ENCODE results near the gene SPAG7.

Gene SPAG7

DNA sequence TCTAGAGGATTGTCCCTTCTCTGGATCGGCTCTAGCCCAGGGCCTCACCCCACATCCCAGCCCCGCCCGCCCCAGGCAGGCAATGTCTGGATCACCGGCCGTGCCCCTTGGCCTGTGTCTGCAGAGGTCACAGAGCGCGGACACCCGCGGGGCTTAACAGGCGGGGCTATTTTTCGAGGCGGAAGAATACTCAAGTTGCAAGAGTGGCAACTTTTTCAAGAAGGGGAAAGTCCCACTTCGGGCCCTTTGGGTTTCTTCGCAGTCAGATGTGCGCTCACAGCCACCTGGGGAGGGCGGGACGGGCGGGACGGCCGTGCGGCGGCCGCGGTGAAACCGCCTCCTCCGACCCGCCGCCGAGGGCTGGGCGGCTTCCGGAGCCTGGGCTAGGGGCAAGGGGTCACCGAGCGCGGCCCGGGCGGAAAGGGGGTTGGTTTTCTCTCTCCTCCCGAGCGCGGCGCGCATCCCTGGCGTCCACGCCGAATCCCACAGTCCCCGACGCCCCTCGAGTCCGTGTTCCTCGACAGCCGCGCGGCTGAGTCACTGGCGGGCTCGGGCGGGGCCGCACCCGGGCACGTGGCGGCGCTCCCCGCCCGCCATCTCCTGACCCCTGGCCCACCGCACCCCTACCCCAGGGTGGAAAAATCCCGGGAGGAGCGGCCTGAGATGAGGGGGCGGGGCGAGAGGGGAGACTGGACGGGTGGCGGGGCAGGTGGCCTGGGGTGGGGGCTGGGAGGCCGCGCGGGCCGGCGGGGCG, 18.1 kb downstream of the SPAG7 start:
- DNase-seq = peak; percentile 69

DNA sequence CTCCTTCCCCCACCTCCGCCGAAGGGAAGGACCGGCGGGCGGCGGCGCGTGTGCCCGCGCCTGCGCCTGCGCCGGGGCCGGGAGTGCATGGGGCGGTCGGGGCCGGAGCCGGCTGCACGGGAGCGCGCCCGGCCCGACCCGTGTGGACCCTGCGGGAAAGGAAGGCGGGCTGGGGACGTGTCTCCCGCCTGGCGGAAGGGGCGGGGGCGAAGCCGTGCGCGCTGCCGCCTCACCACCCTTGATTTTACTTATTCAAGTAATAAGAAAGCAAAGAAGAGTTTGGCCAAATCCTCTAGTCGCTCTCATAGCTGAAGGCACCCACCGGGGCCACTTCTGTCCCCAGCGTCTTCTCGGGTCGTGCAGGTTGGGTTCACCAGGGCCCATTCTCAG, 18.7 kb downstream of the SPAG7 start:
- peak; percentile 62 for DNase-seq

DNA sequence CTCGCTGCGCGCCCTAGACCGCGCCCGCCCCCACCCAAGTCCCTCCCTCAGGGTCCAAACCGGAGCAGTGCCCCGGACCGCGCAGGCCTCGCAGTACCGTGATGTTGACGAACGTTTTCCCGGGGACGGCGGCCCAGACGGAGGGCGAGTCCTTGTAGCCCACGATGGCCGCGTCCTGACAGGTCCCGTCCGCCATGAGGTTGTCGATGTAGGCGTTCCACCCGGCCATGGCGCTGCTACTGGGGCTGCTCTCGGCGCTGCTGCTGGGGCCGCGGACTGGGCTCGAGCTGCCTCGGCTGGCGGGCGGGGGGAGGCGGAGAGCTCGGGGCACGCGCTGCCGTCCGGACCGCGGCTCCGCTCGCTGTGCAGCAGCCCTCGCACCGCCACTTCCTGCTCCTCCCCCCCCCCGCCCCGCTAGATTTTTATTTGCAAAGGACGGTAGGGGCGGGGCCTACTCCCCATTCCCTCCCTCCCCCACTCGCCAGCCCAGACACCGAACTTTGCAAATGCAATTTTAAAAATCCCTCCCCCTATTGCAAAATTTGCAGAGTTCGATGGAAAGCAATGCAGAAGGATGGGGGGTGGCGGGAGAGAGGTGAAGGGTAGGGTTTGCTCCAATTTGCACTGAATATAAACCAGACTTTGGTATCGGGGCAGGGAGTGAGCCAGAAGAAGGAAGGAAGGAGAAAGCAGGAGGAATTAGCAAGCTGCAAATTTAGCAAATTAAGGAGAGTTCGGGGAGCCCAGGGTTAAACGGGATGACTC, 19.3 kb downstream of the SPAG7 start, which contains the start of gene PFN1:
PFN1 (minus strand) TSS at position 365 of the 765 bp plus-strand sequence; CDS start at position 229, 136 bp downstream.
- peak; percentile 91 for DNase-seq

DNA sequence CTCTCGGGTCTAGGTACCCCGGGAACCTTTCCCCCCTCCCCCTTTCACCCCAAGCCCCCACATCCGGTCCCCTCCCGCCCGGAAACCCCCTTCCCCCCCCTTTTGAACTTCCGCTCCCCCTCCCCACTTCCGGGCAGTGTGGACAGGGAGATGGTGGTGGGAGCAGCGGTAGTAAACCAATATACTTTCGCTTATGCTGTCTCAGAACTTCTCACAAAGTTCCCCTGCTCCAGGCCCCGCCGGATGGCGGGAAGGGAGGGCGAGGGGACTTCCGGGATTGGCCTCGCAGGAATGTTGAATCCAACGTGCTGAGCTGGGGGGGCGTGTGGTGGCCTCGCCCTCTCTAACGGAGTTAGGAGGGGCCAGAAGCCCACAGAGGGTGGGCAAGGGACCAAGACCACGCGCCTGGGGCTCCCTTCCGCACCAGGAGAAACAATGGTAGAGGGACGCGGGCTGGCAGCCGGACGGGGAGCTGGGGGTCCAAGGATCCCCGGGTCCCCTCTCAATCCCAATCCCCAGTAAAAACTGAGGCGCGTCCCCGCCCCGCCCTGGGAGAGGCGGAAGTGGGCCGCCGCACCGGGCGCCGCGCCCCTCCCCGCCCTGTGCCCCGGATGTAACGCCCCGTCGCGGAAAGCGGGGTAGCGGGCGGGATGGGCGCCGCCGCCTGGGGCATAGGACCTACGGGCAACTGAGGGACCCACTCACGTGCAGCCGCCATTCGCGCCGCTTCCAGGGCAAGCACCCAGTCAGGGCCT, 20.0 kb downstream of the SPAG7 start:
- DNase-seq = peak; percentile 61

DNA sequence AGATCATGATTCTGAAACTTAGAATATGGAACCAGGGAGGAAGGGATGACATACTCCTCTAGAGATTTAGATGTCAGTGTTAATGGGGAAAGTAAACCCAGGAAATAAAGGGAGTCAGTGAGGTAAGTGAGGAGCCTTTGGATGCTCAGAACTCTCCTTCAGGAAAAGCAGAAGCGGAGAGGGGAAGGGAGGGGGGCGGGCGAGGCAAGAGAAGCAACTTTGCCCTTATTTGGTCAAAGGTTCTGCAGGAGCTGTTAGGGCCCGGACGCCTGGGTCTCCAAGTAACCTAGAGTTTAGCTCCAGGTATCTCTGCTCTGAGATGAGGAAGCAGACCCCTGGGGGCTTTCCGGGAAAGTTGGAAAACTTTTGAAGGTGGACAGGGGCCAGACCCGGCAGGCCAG, 20.6 kb downstream of the SPAG7 start:
- DNase-seq = no peak

DNA sequence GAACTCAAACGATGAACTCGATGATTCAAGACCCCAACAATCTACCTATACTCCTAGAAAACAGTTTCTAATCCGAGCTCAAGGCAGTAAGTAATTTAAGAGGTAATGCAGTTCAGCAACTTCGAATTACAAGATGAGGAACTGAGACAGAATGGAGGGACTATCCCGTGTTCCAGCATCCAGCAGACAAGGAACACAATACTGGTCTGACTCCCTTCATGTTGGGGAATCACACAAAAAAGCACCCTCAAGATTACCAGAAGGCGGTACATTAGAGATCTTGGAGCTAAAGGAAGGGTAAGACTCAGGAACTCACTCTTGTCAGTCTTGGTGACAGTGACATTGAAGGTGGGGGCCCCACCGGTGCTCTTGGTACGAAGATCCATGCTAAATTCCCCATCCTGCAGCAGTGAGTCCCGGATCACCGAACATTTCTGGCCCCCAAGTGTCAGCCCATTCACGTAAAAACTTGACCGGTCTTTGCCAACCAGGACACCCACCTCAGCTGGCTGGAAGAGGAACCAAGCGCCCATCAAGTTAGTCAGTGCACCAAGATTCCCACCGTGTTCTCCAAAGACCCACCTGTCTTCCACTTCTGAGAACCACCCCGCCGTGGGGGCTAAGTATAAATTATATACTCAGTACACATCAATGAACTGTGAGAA, 21.2 kb downstream of the SPAG7 start:
- no peak for DNase-seq

DNA sequence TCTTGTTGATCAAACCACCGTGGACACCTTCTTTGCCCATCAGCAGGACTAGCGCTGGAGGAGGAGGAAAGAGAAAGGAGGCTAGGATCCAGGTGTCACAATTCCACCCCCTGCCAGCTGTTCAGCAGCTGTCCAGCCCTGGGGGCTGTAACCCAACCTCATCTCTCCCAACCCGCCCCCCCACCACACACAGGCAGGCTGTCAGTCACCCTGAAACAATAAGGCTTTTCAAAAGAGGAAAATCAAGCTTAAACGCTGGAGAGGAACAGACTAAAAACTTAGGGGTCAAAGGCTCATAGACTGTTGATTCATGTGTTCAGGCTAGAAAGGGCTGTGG, 21.7 kb downstream of the SPAG7 start:
- no peak for DNase-seq

DNA sequence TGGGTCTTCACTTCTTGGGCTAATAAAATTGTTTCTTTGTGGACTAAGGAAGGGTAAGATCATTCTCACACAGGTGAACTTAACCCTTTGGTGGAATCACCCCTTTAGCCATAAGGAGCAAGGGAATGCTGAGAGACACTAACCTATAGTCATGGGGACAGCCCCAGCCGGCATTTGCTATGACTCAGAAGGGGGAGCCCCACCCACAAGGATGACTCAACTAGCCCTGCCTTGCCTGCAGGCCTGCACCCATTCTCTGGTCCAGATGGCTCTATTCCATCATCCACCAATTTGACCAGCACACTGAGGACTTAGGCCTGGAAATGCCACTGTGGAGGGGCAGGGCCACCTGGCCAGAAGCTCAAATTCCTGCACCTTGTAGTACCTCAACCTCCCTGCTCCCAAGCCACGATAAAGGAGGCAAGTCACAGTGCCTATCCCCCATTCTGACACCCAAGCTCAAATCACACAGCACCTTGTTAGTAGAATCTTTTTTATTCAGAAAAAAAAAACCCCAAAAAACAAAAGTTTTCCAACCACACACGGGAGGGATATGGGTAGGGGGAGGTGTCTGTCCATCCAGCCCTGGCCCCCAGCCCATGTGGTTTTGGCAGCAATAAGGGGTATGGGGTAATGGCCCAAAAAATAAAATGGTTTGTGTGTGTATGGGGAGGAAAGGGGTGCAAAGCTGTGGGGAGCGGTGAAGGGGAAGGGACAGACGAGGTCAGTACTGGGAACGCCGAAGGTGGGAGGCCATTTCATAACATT, 22.3 kb downstream of the SPAG7 start:
- peak; percentile 72 for DNase-seq

DNA sequence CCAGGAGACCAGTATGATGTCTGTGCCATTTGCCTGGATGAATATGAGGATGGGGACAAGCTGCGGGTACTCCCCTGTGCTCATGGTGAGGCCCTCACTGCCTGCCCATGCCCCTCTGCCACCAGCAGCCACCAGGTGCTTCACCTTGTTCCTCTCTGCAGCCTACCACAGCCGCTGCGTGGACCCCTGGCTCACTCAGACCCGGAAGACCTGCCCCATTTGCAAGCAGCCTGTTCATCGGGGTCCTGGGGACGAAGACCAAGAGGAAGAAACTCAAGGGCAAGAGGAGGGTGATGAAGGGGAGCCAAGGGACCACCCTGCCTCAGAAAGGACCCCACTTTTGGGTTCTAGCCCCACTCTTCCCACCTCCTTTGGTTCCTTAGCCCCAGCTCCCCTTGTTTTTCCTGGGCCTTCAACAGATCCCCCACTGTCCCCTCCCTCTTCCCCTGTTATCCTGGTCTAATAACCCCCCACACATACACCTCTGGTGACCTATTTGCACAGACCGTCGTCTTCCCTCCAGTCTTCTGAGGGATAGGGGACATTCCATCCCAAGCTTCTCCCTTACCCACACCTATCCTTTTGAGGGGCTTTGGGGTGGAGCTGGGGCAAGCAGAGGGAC, 23.0 kb downstream of the SPAG7 start:
- DNase-seq = no peak

DNA sequence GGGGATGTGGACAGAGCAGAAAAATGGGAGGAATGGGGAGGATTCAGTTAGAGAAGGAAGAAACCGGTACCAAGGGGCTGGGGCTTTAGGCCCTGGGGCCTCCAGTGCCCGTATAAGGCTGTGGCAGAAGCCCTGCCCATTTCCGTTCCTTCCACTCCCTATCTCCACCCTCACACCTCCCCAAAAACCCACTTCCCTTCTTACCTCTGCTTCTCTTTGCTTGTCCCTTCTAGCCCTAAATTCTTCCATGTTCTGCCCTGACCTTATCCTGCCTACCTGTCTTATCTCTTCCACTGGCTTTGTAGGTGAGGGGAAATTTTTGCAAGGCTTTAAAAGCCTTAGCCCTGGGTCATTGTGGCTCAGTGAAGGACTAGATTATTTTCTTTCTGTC, 23.5 kb downstream of the SPAG7 start:
- DNase-seq = no peak

DNA sequence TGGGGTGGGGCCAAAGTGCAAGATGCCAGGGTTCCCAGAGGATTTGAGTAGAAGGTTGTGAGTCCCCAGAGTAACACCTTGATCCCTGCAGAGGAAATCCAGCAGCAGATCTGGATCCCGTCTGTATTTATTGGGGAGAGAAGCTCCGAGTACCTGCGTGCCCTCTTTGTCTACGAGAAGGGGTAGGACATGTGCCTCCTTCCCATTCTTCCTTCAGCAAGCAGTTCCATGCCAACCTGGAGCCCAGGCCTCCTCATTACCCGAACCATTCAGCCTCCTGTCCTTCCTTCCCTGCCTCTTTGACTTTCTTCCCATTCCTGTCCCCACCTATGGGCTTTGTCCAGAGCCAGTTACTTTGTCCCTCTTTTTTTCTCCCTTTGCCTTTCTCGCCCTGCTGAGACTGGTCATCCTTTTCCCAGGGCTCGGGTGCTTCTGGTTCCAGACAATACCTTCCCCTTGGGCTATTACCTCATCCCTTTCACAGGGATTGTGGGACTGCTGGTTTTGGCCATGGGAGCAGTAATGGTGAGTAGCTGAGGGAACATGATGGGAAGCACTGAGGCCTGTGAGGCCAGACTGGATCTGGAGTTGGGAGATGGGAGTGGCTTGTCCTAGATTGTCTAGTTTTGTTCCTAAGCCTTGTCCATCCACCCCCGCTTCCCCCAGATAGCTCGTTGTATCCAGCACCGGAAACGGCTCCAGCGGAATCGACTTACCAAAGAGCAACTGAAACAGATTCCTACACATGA, 24.7 kb downstream of the SPAG7 start:
- DNase-seq = no peak

DNA sequence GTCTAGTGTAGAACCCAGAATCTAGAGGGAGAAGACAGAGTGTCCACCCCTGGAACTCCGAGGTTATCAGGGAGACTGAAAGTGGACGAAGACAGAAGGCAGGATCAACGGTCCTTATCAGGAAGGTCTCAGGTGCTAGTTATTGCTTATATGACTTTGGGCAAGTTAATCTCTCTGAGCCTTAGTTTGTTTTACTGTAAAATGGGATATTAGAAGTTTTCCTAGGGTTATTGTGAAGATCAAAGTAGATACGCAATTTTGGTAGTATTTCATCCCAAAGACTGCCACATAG, 26.4 kb downstream of the SPAG7 start:
- no peak for DNase-seq

DNA sequence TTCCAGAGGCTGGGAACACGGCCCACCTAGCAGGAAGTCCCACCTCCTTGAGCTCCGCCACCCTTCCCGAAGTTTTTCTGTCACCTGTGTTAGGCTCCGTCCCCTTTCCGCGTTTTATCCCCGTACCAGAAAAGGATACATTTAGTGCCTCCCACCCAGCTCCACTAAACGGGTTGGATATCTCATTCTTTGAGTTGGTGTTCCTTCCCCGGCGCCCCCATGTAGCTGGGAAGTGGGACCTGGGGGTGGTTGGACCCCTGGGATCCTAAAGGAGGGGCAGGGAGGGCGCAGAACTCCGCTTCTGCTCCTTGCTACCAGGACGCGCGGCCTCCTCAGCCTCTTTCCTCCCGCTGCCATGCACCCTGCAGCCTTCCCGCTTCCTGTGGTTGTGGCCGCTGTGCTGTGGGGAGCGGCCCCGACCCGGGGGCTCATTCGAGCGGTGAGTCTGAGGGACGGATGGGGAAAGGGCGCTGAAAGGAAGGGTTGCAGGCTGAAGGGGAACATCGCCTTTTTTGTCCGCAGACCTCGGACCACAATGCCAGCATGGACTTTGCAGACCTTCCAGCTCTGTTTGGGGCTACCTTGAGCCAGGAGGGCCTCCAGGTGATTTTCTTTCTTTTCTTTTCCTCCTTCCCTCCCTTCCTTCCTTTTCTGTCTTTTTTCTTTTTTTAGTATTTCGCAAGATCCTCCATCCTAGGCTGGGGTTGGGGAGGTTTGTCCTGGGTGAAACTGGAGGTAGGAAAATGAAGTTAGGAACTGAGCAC, 26.9 kb downstream of the SPAG7 start:
- DNase-seq = peak; percentile 20

DNA sequence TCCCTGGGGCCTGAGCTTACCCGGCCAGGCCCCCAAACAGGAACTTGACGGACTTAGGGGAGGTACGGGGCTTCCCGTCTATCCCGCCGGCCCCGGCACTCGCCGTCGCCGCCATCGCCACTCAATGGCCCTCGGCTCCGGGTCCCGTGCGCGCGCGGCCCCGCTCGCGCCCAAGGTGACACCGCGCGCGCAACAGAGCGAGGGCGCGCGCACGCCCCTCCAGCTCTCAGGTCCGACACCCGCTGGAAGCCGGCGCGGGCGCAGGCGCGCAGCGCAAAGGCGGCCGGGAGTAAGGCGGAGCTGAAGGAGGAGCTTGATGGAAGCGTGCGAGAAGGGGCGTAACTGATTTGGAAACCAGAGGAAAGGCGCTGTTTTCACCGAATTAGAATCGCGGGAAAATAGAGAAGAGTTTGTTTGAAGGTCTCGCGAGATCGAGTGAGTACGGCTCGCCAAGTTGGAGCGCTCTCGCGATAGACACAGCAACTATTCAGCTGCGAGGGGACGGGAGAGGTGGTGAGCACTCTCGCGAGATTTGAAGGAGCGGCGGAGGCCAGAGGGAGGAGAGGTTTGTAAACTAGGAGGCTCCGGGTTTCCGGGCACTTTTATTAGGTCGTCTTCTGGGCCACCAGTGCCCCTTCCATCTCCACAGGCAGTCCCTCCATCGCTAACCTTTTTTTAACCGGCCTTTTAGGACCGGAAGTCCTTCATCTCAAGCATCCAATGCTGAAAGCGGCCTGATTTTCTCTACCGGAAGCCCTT, 27.6 kb downstream of the SPAG7 start, which contains the start of the genes RNF167 and SLC25A11:
RNF167 (plus strand) TSS at position 473 of the 759 bp plus-strand sequence. CDS start 642 bp downstream, outside the sequence.
SLC25A11 (minus strand) TSS at position 251 of the 759 bp plus-strand sequence; CDS start at position 115, 136 bp downstream.
- DNase-seq = peak; percentile 92

DNA sequence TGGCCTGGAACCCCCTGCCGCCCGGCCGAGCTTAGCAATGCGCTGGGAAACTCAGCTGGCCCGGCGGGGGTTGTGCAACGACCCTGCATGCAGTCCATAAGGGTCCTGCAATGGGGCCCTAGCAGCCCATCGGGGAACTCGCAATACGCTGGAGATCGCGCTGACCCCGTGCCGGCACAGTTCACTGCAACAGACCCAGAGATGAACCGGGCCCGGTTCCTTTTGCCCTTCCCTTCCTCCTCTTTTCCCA, 28.1 kb downstream of the SPAG7 start:
- no peak for DNase-seq

DNA sequence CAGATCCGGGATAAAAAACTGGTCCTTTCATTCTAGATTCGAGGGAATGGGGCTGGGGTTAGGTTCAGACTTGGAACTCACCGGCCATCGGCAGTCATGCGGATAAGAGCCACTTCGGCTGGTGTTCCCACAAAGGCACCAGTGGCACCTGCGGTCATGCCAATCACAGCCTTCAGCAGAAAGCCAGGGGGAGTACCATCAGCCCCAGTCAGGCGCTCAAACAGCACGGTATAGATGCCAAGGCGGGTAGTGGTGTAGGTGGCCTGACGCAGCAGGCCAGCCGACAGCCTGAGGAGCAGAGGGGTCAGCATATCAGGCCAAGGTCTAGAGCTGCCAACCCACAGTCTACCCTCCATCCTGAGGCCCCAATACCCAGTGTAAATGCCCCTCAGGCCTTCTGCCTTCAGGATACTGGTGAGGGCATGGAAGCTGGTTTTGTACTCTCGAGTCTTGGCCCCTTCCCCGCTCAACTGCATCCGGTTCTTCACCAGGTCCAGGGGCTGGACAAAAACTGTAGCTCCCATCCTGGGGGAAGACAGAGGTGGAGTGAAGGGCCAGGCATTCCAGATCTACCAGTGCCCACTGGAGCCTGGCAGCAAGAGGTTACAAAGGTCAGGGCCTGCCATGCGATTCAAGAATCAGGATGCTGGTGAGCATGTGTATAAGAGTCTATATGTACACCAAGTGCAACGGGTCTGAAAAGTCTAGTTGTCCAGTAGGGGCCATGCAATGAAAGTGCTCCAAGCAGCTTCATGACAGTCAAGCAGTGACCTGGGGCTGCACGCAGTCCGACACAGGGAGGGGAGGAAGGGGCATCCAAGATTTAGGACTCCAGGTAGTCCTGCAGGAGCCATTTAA, 28.7 kb downstream of the SPAG7 start:
- no peak for DNase-seq

DNA sequence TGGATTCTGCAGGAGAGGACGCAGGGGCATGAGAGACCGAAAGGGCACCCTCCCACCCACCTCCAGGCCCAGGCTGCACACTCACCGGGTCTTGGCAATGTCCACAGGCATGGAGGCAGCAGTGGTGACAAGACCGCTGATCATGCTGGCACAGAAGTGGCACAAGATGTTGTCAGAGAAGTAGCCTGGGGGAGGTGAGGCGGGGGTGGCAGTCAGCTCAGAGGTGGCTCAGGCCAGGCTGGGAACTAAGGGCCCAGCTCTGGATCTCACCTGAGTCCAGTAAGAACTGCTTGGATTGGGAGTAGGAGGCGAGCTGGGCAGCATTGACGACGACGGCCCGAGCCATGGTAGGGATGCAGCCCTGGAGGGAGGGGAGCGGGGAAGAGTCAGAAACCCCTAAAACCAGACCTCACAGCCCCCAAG, 29.5 kb downstream of the SPAG7 start:
- DNase-seq = no peak

DNA sequence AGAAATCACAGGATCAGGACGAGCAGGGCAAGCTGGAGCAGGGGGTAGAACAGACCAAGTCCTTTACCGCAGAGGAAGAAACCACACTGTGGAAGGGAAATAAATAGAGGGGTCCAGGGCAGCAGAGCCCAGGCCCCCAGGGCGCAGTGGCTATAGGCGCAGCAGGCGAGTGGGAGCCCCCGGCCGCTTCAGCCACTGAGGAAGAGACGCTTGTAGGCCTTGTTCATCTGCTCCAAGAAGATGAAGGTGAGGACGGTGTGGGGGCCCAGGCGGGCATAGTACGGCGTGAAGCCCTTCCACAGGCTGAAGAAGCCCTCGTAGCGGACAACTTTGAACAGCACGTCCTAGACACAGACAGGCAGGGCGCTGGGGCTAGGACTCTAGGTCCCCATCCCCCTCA, 30.1 kb downstream of the SPAG7 start:
- DNase-seq = no peak

DNA sequence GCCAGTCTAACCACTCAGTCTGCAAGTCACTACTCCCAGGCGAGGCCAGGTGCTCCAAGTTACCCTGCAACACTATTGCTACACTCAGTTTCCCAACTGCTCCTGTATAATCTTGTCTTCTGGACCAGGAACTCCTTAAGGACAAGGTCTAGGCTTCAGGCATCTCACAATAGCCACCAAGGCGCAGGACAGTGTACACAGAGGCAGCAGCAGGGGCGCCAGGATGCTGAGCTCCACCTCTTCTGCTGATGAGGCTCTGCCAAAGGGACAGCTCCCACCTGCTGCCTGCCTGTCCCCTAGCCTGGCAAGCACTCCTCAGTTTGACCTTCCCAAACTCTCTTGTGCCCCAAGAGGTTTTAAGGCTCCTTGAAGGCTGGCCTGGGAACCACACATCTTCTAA, 31.2 kb downstream of the SPAG7 start:
- DNase-seq = no peak
